ENCODE measurements around the gene CYP1B1. TPM values are rescaled to one million over a fixed set of nuclear protein-coding genes. Genes with fewer than 3 reads are reported as not detected.

CYP1B1 gene
- polyA plus RNA-seq, 3 donors = 63.2 to 250 (median 162) TPM

- no peak overlapping the region for H3K9ac ChIP-seq (ENCODE audit: insufficient read depth, low read length, poor library complexity, severe bottlenecking)
- peak overlapping the region in 1 of 2 donors; percentile 17 for H3K27ac ChIP-seq (ENCODE audit: low read depth in 1 of 2, low read length in 2 of 2)
- Mint-ChIP-seq H3K9me3 (peaks cover 0 to 6% (median 3%) of the 10 kb centered on the region in 7 donors), H3K4me3 (peak overlapping the region in 1 of 2 donors; percentile 67), H3K27me3 (ENCODE audit: low read depth in 3 of 3) (peaks cover 34 to 48% (median 43%) of the 10 kb centered on the region in 3 donors), H3K36me3 (peaks cover 17 to 21% of the 10 kb centered on the region in 2 donors), H3K4me1 (peaks cover 61% of the 10 kb centered on the region), H3K27ac (peak overlapping the region in 2 of 7 donors; percentile 44 to 71)
- H3K4me3 ChIP-seq (replicated peaks in 1 of 3; ENCODE audit: low read depth in 2 of 3, low read length in 3 of 3) = no peak overlapping the region
- peaks cover 49 to 62% of the 10 kb centered on the region in 2 donors for H3K4me1 ChIP-seq (ENCODE audit: control insufficient read depth in 1 of 2, insufficient read depth in 2 of 2, low read length in 2 of 2)
- H3K4me2 ChIP-seq (replicated peaks; ENCODE audit: extremely low read depth, low read length, poor library complexity, severe bottlenecking) = no peak overlapping the region
- 43% methylated on average over 13 of the region's 19 CpGs for WGBS (ENCODE audit: insufficient coverage)
- H3K27me3 ChIP-seq (ENCODE audit: control insufficient read depth in 2 of 2, insufficient read depth in 2 of 2, low read length in 2 of 2) = peaks cover 12 to 20% of the 10 kb centered on the region in 2 donors
- intact Hi-C loops (cut with micrococcal nuclease) = no loop called here
- DNase-seq = peak in 2 of 3 donors; percentile 62 to 81
- H3K9me3 ChIP-seq (replicated peaks in 1 of 2; ENCODE audit: control insufficient read depth in 1 of 2, insufficient read depth in 1 of 2, low read length in 2 of 2) = no peaks in the 10 kb centered on the region
- H3K36me3 ChIP-seq (replicated peaks in 1 of 2; ENCODE audit: control insufficient read depth in 1 of 2, insufficient read depth in 2 of 2, low read length in 2 of 2) = no peaks in the 10 kb centered on the region
- H4K20me1 ChIP-seq (ENCODE audit: insufficient read depth, low read length) = no peaks in the 10 kb centered on the region
- H3K79me2 ChIP-seq (ENCODE audit: insufficient read depth, low read length) = no peaks in the 10 kb centered on the region
- no peak for TF ChIP-seq CTCF (IDR thresholded peaks at IDR 0.05)
- H2AFZ ChIP-seq (ENCODE audit: insufficient read depth, low read depth, low read length, poor library complexity, severe bottlenecking) = no peak overlapping the region
Measured at GRCh38 chr2:38095996-38096861, 20.3 kb upstream of the CYP1B1 start.

GRCh38 chr2:38095079-38095995 is 19.4 kb upstream of the CYP1B1 start:
- H3K36me3 Mint-ChIP-seq = peaks cover 16 to 17% of the 10 kb centered on the region in 2 donors
- peaks cover 0 to 3% (median 2%) of the 10 kb centered on the region in 7 donors for H3K9me3 Mint-ChIP-seq
- Histone ChIP-seq H3K4me3 (replicated peaks in 1 of 3; ENCODE audit: low read depth in 2 of 3, low read length in 3 of 3) (no peak overlapping the region), H3K36me3 (replicated peaks in 1 of 2; ENCODE audit: control insufficient read depth in 1 of 2, insufficient read depth in 2 of 2, low read length in 2 of 2) (no peaks in the 10 kb centered on the region), H3K9me3 (replicated peaks in 1 of 2; ENCODE audit: control insufficient read depth in 1 of 2, insufficient read depth in 1 of 2, low read length in 2 of 2) (no peaks in the 10 kb centered on the region), H3K9ac (ENCODE audit: insufficient read depth, low read length, poor library complexity, severe bottlenecking) (no peak overlapping the region), H3K27me3 (ENCODE audit: control insufficient read depth in 2 of 2, insufficient read depth in 2 of 2, low read length in 2 of 2) (peaks cover 3 to 11% of the 10 kb centered on the region in 2 donors), H3K4me2 (replicated peaks; ENCODE audit: extremely low read depth, low read length, poor library complexity, severe bottlenecking) (no peak overlapping the region), H3K27ac (ENCODE audit: low read depth in 1 of 2, low read length in 2 of 2) (no peak overlapping the region), H2AFZ (ENCODE audit: insufficient read depth, low read depth, low read length, poor library complexity, severe bottlenecking) (no peak overlapping the region), H3K4me1 (ENCODE audit: control insufficient read depth in 1 of 2, insufficient read depth in 2 of 2, low read length in 2 of 2) (peaks cover 49 to 60% of the 10 kb centered on the region in 2 donors), H4K20me1 (ENCODE audit: insufficient read depth, low read length) (no peaks in the 10 kb centered on the region), H3K79me2 (ENCODE audit: insufficient read depth, low read length) (no peaks in the 10 kb centered on the region)
- H3K27ac Mint-ChIP-seq = no peak overlapping the region
- WGBS (ENCODE audit: insufficient coverage) = 92% methylated on average over 3 of the region's 11 CpGs
- no peak for DNase-seq
- peaks cover 25 to 41% (median 34%) of the 10 kb centered on the region in 3 donors for H3K27me3 Mint-ChIP-seq (ENCODE audit: low read depth in 3 of 3)
- TF ChIP-seq CTCF (IDR thresholded peaks at IDR 0.05) = no peak
- H3K4me1 Mint-ChIP-seq = peaks cover 59% of the 10 kb centered on the region
- H3K4me3 Mint-ChIP-seq = peak overlapping the region in 1 of 2 donors; percentile 67
- intact Hi-C loops (cut with micrococcal nuclease) = no loop called here
